ENCODE results near the gene GGA3. TPM values are rescaled to one million over a fixed set of nuclear protein-coding genes. Genes with fewer than 3 reads are reported as not detected.

GGA3 gene
- polyA plus RNA-seq, 1 donor (not counting 4 experiments of a cell fraction or from before 2014, with no cell fraction given) = 25.2 TPM

GRCh38 chr17:75252039-75252816, 9.2 kb downstream of the GGA3 start:
- Histone ChIP-seq H3K9me3 (ENCODE audit: control insufficient read depth, low read depth, low read length) (no peaks in the 10 kb centered on the region), H3K9ac (ENCODE audit: control insufficient read depth, extremely low read depth, insufficient read depth, low read length) (no peak overlapping the region), H3K4me2 (ENCODE audit: control insufficient read depth, extremely low read depth, insufficient read depth, low read depth, low read length) (no peak overlapping the region), H3K27ac (ENCODE audit: control insufficient read depth, insufficient read depth, low read length) (no peak overlapping the region), H4K20me1 (ENCODE audit: control insufficient read depth, extremely low read depth, insufficient read depth, low read length) (no peaks in the 10 kb centered on the region), H3K4me3 (ENCODE audit: control insufficient read depth in 2 of 3, extremely low read depth in 1 of 3, insufficient read depth in 2 of 3, low read depth in 1 of 3, low read length in 3 of 3) (no peak overlapping the region), H3K4me1 (ENCODE audit: control insufficient read depth, extremely low read depth, insufficient read depth, low read length) (no peaks in the 10 kb centered on the region), H3K27me3 (ENCODE audit: control insufficient read depth, extremely low read depth, insufficient read depth, low read length) (no peaks in the 10 kb centered on the region), H2AFZ (ENCODE audit: control insufficient read depth, low read length) (no peak overlapping the region), H3K36me3 (ENCODE audit: control insufficient read depth in 2 of 2, extremely low read depth in 1 of 2, insufficient read depth in 2 of 2, low read length in 2 of 2) (peaks cover 0 to 2% of the 10 kb centered on the region in 2 experiments), H3K79me2 (ENCODE audit: control insufficient read depth, insufficient read depth, low read length) (peaks cover 48% of the 10 kb centered on the region), H3K9me1 (ENCODE audit: control insufficient read depth, extremely low read depth, insufficient read depth, low read length) (no peaks in the 10 kb centered on the region)
- no peak for TF ChIP-seq CTCF (optimal IDR thresholded peaks at IDR 0.05 in 1 of 3, IDR thresholded peaks at IDR 0.05 in 1 of 3, conservative IDR thresholded peaks at IDR 0.05 in 1 of 3; ENCODE audit: extremely low read depth in 1 of 3, insufficient read depth in 2 of 3, low read length in 3 of 3)
- TF ChIP-seq EZH2 (IDR thresholded peaks at IDR 0.05; ENCODE audit: low read length) = no peak
- no peak for DNase-seq (ENCODE audit: low read depth, low spot score)
- no peak for FAIRE-seq
- dilution Hi-C loops (cut with MboI; ENCODE audit: extremely low pct_ligation_motif_present, low sequenced_read_pairs) = no loop called here

GRCh38 chr17:75250009-75250471, 11.4 kb downstream of the GGA3 start:
- Histone ChIP-seq H3K4me3 (ENCODE audit: control insufficient read depth in 2 of 3, extremely low read depth in 1 of 3, insufficient read depth in 2 of 3, low read depth in 1 of 3, low read length in 3 of 3) (no peak overlapping the region), H2AFZ (ENCODE audit: control insufficient read depth, low read length) (no peak overlapping the region), H3K9ac (ENCODE audit: control insufficient read depth, extremely low read depth, insufficient read depth, low read length) (no peak overlapping the region), H3K27me3 (ENCODE audit: control insufficient read depth, extremely low read depth, insufficient read depth, low read length) (no peaks in the 10 kb centered on the region), H3K4me1 (ENCODE audit: control insufficient read depth, extremely low read depth, insufficient read depth, low read length) (no peaks in the 10 kb centered on the region), H3K27ac (ENCODE audit: control insufficient read depth, insufficient read depth, low read length) (no peak overlapping the region), H3K79me2 (ENCODE audit: control insufficient read depth, insufficient read depth, low read length) (peaks cover 42% of the 10 kb centered on the region), H3K9me3 (ENCODE audit: control insufficient read depth, low read depth, low read length) (no peaks in the 10 kb centered on the region), H3K36me3 (ENCODE audit: control insufficient read depth in 2 of 2, extremely low read depth in 1 of 2, insufficient read depth in 2 of 2, low read length in 2 of 2) (peaks cover 12 to 15% of the 10 kb centered on the region in 2 experiments), H3K4me2 (ENCODE audit: control insufficient read depth, extremely low read depth, insufficient read depth, low read depth, low read length) (no peak overlapping the region), H4K20me1 (ENCODE audit: control insufficient read depth, extremely low read depth, insufficient read depth, low read length) (no peaks in the 10 kb centered on the region), H3K9me1 (ENCODE audit: control insufficient read depth, extremely low read depth, insufficient read depth, low read length) (no peaks in the 10 kb centered on the region)
- no peak for TF ChIP-seq CTCF (optimal IDR thresholded peaks at IDR 0.05 in 1 of 3, IDR thresholded peaks at IDR 0.05 in 1 of 3, conservative IDR thresholded peaks at IDR 0.05 in 1 of 3; ENCODE audit: extremely low read depth in 1 of 3, insufficient read depth in 2 of 3, low read length in 3 of 3)
- TF ChIP-seq EZH2 (IDR thresholded peaks at IDR 0.05; ENCODE audit: low read length) = no peak
- DNase-seq (ENCODE audit: low read depth, low spot score) (no peak), FAIRE-seq (no peak)
- dilution Hi-C loops (cut with MboI; ENCODE audit: extremely low pct_ligation_motif_present, low sequenced_read_pairs) = no loop called here
